ENCODE data around the gene STX18. TPM values are rescaled to one million over a fixed set of nuclear protein-coding genes. Genes with fewer than 3 reads are reported as not detected.
A peak's percentile ranks its signal among the peaks of the same experiment; 100 is the strongest.

The STX18 gene
- total RNA-seq, result 10 to 100 TPM; 20.2 to 23.2 TPM

DNA sequence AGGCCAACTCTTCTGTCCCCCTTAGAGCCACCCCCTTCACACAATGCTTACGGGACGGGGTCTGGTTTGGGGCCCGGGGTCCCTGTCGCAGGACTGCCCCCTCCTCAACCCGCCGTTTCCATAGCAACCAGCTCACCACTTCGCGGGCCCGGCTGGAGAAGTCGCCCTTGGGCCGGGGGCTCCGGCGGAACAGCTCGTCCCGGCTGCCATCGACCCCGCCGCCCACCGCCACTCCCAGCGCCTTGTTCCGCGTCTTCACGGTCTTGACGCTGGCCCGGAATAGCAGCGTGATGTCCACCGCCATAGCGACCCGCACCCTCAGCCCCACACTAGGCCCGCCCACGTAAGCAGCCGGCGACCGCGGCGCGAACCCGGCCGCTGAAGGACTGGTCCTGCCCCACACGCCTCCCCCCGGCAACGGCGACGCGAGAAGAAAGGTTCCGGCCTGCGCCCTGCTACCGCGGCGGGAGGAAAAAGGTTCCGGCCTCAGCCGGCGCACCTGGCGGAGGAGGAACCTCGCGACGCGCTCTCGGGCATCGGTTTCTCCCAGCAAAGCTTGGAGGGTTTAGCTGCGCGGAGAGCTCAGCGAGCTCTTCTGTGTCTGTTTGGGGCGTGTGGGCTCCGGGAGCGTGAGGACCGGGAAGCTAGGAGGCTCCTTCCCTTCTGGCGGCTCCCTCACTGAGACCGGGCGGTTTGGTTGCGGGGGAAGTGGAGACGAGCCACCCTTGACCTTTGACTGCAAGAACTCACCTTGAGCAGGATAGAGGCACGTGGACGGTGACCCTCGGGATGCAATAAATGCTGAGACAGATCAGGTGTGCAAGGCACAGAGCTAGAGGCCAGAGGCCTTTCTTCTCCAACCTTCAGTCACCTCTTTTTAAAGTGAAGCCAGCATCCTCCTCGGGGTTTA is at the start of gene STX18:
Gene STX18, minus strand, starts transcription at position 388 of the 910 bp plus-strand sequence. Its CDS starts 84 bp downstream, at position 304.
- CTCF ChIA-PET, result interaction anchor here (0.6 to 1.0 kb wide), 7 partner anchors 14 to 374 kb away, joined by 3 to 5 read pairs (median 3); no protein-coding TSS in a partner anchor

DNA sequence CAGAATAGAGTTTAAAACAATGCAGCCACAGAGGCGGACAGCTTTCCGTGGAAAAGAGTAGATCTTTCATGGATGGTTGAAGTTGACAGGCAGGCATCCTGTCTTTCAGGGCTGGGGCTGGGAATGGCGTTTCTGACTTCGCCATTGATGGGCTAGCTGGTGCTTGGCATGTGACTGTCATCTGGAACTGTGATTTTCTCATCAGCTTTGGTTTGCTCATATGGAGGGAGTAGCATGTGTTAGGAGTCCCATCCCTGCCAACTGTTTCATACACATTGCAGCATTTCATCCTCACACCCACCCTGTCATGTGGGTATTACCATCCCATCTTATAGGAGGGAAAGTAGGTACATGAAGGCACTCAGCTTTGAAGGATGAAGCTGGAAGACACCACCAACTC is 49.2 kb upstream of the STX18 start:
- H3K27me3 Mint-ChIP-seq, result no peaks in the 10 kb centered on the region
- H3K9me3 Mint-ChIP-seq, result peaks cover 42% of the 10 kb centered on the region
- H3K36me3 Mint-ChIP-seq, result peaks cover 43% of the 10 kb centered on the region
- intact Hi-C loops (cut with micrococcal nuclease), result no loop called here
- DNase-seq, result no peak
- ChIA-PET CTCF (no interaction called here), POLR2A (no interaction called here)
- no peak overlapping the region for H3K4me3 Mint-ChIP-seq
- no peaks in the 10 kb centered on the region for H3K4me1 Mint-ChIP-seq (ENCODE audit: low read depth)
- no peak overlapping the region for H3K27ac Mint-ChIP-seq

More for the DNA sequence above, at the start of gene STX18:
- Mint-ChIP-seq H3K27ac (peak within 1 kb of the TSS; percentile 86), H3K36me3 (peaks cover 4% of the 10 kb centered on the region), H3K4me1 (ENCODE audit: low read depth) (peaks cover 46% of the 10 kb centered on the region), H3K27me3 (no peaks in the 10 kb centered on the region), H3K4me3 (peak within 1 kb of the TSS; percentile 90), H3K9me3 (no peaks in the 10 kb centered on the region)
- intact Hi-C loops (cut with micrococcal nuclease), result loop anchor here (1.0 to 5.0 kb wide), 6 partner anchors 17 to 295 kb away; partner anchors contain the start of gene TMEM128
- peak; percentile 92 for DNase-seq
- POLR2A ChIA-PET, result interaction anchor here (1.0 to 1.6 kb wide), 6 partner anchors 14 to 294 kb away, joined by 3 to 6 read pairs (median 3); partner anchors contain the start of gene TMEM128

DNA sequence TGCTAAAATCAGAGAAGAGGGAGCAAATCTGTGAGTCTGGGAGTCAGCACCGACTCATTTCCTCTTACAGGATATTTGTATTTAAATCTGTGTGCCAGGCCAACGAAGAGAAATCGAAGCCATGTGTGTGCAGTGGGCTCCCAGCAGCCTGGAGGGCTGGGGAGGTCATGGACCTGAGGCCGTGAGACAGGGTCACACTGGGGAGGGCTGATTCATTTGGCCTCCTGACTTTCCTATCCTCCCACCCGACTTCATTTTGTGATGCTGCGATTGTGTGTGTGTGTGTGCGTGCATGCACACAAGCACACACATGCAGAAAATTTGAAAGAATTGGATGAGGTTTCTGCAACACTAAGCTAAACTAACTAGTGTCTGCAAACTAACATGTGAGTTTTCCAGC is 48.7 kb upstream of the STX18 start:
- Mint-ChIP-seq H3K27me3 (no peaks in the 10 kb centered on the region), H3K4me3 (no peak overlapping the region), H3K4me1 (ENCODE audit: low read depth) (no peaks in the 10 kb centered on the region), H3K9me3 (peaks cover 39% of the 10 kb centered on the region), H3K27ac (no peak overlapping the region), H3K36me3 (peaks cover 43% of the 10 kb centered on the region)
- no peak for DNase-seq
- intact Hi-C loops (cut with micrococcal nuclease), result no loop called here
- POLR2A ChIA-PET, result no interaction called here
- CTCF ChIA-PET, result no interaction called here

DNA sequence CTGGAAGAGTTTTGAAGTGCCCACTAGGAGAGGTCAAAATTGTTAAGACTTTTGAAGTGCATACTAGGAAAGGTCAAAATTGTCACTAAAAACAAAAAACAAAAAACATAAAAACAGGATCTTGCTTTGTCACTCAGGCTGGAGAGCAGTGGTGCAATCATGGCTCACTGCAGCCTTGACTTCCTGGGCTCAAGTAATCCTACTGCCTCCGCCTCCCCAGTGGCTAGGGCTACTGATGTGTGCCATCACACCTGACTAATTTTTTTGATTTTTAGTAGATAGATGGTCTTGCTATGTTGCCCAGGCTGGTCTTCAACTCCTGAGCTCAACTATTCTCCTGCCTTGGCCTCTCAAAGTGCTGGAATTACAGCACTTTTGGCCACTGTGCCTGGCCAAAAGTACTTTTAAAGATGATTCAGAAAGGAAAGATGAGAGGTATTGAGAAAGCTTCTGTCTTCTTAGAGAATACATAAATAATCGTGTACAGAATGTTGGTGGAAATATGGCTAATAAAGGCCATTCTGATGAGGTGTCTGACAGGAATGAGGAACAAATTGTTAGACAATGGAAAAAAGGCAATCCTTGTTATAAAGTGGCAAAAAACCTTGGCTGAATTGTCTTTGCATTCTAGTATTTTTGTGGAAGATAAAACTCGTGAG is 43.3 kb upstream of the STX18 start:
- Mint-ChIP-seq H3K4me1 (ENCODE audit: low read depth) (no peaks in the 10 kb centered on the region), H3K27ac (no peak overlapping the region), H3K9me3 (peaks cover 10% of the 10 kb centered on the region), H3K4me3 (no peak overlapping the region), H3K36me3 (peaks cover 16% of the 10 kb centered on the region), H3K27me3 (no peaks in the 10 kb centered on the region)
- intact Hi-C loops (cut with micrococcal nuclease), result no loop called here
- no peak for DNase-seq
- POLR2A ChIA-PET, result no interaction called here
- CTCF ChIA-PET, result no interaction called here

DNA sequence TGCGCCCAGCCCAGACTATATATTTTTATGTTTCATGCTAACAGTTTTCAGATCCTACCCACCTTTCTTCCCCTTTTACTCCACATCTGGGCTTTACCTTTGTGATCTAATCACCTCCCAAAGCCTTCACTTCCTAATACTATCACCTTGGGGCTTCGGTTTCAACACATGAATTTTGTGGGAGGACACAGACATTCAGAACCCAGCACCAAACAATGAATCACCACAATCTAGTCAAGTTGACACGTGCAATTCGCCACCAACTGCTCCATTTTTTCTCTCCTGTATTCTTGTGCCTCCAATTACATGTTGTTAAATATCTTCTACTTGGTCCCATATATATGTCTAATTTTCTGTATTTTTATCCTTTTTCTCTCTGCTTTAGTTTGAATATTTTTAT is 41.8 kb upstream of the STX18 start:
- no peak for DNase-seq
- H3K9me3 Mint-ChIP-seq, result peaks cover 10% of the 10 kb centered on the region
- H3K4me3 Mint-ChIP-seq, result no peak overlapping the region
- H3K36me3 Mint-ChIP-seq, result peaks cover 19% of the 10 kb centered on the region
- intact Hi-C loops (cut with micrococcal nuclease), result no loop called here
- CTCF ChIA-PET, result no interaction called here
- H3K27ac Mint-ChIP-seq, result no peak overlapping the region
- H3K27me3 Mint-ChIP-seq, result no peaks in the 10 kb centered on the region
- POLR2A ChIA-PET, result no interaction called here
- H3K4me1 Mint-ChIP-seq (ENCODE audit: low read depth), result no peaks in the 10 kb centered on the region

DNA sequence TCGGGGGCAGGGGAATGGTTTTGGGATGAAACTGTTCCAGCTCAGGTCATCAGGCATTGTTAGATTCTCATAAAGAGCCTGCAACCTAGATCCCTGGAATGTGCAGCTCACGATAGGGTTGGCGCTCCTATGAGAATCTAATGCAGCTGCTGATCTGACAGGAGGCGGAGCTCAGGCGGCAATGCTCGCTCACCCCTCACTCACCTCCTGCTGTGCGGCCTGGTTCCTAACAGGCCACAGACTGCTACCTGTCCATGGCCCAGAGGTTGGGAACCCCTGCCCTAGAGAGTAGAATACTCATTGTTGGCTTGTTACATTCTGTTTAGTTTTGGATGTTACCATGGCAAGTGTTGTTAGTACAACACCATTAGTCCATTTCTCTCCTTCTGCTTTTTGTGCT is 40.8 kb upstream of the STX18 start:
- H3K36me3 Mint-ChIP-seq, result peaks cover 19% of the 10 kb centered on the region
- H3K4me1 Mint-ChIP-seq (ENCODE audit: low read depth), result no peaks in the 10 kb centered on the region
- H3K4me3 Mint-ChIP-seq, result no peak overlapping the region
- DNase-seq, result no peak
- no peaks in the 10 kb centered on the region for H3K27me3 Mint-ChIP-seq
- no peak overlapping the region for H3K27ac Mint-ChIP-seq
- H3K9me3 Mint-ChIP-seq, result peaks cover 10% of the 10 kb centered on the region
- intact Hi-C loops (cut with micrococcal nuclease), result no loop called here
- ChIA-PET POLR2A (no interaction called here), CTCF (no interaction called here)

DNA sequence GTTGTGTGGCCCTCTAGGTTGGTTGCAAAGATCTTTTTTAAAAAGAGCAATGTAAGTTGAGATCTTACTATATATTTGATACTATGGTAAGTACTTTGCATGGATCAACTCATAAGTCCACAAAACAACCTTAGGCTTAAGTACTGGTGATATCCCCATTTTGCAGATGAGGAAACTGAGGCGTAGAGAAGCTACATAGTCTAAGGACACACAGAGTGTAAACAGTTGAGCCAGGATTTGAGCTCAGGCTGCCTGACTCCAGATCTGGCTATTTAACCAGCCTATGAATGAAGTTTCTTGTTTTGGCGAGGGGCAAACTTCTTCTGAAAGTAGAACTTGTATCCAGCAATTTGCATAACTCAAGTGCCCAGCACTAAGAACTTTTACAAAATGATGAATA is 38.6 kb upstream of the STX18 start:
- Mint-ChIP-seq H3K27ac (no peak overlapping the region), H3K9me3 (no peaks in the 10 kb centered on the region), H3K36me3 (peaks cover 8% of the 10 kb centered on the region), H3K4me3 (no peak overlapping the region), H3K27me3 (no peaks in the 10 kb centered on the region), H3K4me1 (ENCODE audit: low read depth) (peaks cover 5% of the 10 kb centered on the region)
- DNase-seq, result no peak
- CTCF ChIA-PET, result no interaction called here
- POLR2A ChIA-PET, result no interaction called here
- intact Hi-C loops (cut with micrococcal nuclease), result no loop called here

DNA sequence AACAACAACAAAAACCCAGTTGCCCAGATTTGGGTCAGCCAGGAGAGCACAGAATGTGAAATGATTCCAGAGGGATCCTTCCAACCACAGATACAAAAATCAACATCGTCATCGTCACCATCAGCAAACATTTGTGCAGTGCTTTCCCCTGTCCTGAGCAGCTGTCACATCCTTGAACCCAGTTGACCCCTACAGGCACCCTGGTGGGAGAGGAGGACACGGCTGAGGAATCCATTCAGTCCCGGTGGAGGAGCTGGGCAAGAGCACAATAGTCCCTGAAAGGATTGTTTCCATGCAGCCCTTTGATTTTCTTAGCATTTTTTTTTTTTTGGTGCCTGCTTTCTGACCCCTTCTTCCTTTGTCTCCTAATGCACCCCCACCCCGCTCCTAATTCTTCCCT is 37.1 kb upstream of the STX18 start:
- ChIA-PET CTCF (no interaction called here), POLR2A (no interaction called here)
- Mint-ChIP-seq H3K9me3 (no peaks in the 10 kb centered on the region), H3K4me3 (no peak overlapping the region), H3K36me3 (peaks cover 4% of the 10 kb centered on the region), H3K4me1 (ENCODE audit: low read depth) (peaks cover 13% of the 10 kb centered on the region), H3K27me3 (no peaks in the 10 kb centered on the region), H3K27ac (no peak overlapping the region)
- DNase-seq, result no peak
- intact Hi-C loops (cut with micrococcal nuclease), result no loop called here

DNA sequence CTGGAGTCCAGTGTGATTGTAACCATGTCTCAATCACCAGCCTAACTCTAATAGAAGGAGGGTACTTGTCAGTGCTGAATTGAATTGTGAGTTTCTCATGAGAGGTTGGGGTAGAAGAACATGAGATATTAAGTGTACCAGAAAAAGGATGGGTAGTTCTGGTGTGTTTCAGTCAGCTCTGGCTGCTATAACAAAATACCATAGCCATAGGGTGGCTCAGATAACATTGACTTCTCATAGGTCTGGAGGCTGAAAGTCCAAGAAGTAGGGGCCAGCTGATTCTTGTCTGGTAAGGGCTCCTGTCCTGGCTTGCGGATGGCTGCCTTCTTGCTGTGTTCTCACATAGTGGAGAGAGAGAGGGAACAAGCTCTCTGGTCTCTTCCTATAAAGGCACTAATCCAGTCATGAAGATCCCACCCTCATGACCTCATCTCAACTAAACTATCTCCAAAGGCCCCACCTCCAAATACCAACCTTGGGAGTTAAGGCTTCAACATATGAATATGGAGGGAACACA is 35.6 kb upstream of the STX18 start:
- Mint-ChIP-seq H3K4me1 (ENCODE audit: low read depth) (peaks cover 13% of the 10 kb centered on the region), H3K36me3 (peaks cover 4% of the 10 kb centered on the region), H3K9me3 (no peaks in the 10 kb centered on the region), H3K27ac (no peak overlapping the region), H3K27me3 (no peaks in the 10 kb centered on the region), H3K4me3 (no peak overlapping the region)
- intact Hi-C loops (cut with micrococcal nuclease), result no loop called here
- ChIA-PET CTCF (no interaction called here), POLR2A (no interaction called here)
- no peak for DNase-seq

DNA sequence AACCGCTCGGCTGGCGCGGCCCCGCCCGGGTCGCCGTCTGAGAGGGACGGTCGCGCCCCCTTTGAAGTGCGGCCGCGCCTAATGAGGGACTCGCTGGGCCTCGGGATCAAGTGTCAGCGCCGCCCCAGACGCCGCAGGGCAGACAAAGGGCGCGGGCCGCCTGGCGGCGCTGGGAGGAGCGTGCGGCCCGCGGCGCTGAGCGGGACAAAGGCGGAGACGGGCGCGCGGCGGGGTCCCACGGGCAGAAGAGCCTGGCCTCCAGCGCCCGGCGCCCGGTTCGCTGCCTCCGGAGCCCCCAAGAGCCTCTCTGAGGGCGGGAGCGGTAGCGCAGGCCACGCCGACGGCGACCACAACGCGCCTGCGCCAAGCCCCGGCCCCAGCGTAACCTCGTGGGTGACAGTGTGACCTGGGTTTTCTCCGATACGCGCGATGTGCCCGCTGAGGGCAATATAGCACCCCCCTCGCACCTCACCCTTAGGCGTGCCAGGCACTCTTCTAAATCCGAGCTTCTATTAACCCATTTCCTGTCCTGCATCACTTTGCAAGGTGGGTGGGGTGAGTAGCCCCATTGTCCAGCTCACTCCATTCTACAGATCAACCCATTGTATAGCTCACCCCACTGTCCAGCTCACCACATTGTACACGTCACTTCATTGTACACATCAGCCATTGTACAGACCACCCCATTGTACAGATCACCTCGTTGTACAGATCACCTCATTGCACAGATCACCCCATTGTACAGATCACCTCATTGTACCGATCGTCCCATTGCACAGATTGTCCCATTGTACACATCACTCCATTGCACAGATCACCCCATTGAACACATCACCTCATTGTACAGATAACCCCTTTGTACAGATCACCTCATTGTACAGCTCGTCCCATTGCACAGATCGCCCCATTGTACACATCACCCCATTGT is 33.7 kb upstream of the STX18 start:
- no peaks in the 10 kb centered on the region for H3K9me3 Mint-ChIP-seq
- H3K27ac Mint-ChIP-seq, result no peak overlapping the region
- DNase-seq, result peak; percentile 65
- CTCF ChIA-PET, result interaction anchor here (0.7 to 3.3 kb wide), 7 partner anchors 12 to 87 kb away, joined by 3 to 13 read pairs (median 3); no protein-coding TSS in a partner anchor
- peaks cover 4% of the 10 kb centered on the region for H3K36me3 Mint-ChIP-seq
- POLR2A ChIA-PET, result interaction anchor here (1.0 kb wide), 1 partner anchor 33 kb away, joined by 3 read pairs; the partner anchor contains the start of gene STX18
- peaks cover 13% of the 10 kb centered on the region for H3K4me1 Mint-ChIP-seq (ENCODE audit: low read depth)
- H3K4me3 Mint-ChIP-seq, result peak overlapping the region; percentile 65
- intact Hi-C loops (cut with micrococcal nuclease), result loop anchor here (1.0 kb wide), 2 partner anchors 83 to 87 kb away; no protein-coding TSS in a partner anchor
- no peaks in the 10 kb centered on the region for H3K27me3 Mint-ChIP-seq

DNA sequence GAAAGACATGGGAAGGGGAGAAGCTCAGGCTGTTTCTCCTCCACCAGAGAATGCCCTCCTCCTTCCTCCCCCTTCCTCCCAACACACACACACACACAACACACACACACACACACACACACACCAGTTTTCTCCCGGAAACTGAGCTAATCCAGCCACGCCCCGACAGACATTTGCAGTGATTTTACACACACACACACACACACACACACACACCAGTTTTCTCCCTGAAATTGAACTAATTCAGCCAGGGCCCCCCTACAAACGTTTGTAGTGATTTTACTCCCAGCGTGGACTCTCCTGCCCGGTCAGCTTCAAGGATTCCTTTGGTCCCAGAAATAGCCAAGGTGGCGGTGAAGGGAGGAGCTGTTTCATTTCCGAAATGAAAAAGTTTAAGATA is 32.9 kb upstream of the STX18 start:
- ChIA-PET POLR2A (interaction anchor here (1.0 kb wide), 1 partner anchor 32 kb away, joined by 3 read pairs; the partner anchor contains the start of gene STX18), CTCF (interaction anchor here (0.7 to 3.3 kb wide), 8 partner anchors 11 to 87 kb away, joined by 3 to 13 read pairs (median 4); no protein-coding TSS in a partner anchor)
- DNase-seq, result no peak
- Mint-ChIP-seq H3K36me3 (peaks cover 5% of the 10 kb centered on the region), H3K27me3 (no peaks in the 10 kb centered on the region), H3K4me1 (ENCODE audit: low read depth) (peaks cover 13% of the 10 kb centered on the region), H3K4me3 (peak overlapping the region; percentile 65), H3K9me3 (peaks cover 1% of the 10 kb centered on the region), H3K27ac (no peak overlapping the region)
- intact Hi-C loops (cut with micrococcal nuclease), result loop anchor here (1.0 kb wide), 2 partner anchors 82 to 86 kb away; no protein-coding TSS in a partner anchor

Data from activated CD4-positive, alpha-beta memory T cell treated with anti-CD3 and anti-CD28 coated beads for 36 hours (primary cell).